Measurements from ENCODE around the gene BCKDHA.
"Not testable (repeated sequence)": the region's sequence is repeated elsewhere in the genome, so short reads cannot be mapped to it uniquely, and the experiment has no call there.

BCKDHA gene

GRCh38 chr19:41364524-41365391, 32.9 kb upstream of the BCKDHA start:
- no peak for FAIRE-seq
- DNase-seq (ENCODE audit: insufficient read length, low spot score): no peak

DNA sequence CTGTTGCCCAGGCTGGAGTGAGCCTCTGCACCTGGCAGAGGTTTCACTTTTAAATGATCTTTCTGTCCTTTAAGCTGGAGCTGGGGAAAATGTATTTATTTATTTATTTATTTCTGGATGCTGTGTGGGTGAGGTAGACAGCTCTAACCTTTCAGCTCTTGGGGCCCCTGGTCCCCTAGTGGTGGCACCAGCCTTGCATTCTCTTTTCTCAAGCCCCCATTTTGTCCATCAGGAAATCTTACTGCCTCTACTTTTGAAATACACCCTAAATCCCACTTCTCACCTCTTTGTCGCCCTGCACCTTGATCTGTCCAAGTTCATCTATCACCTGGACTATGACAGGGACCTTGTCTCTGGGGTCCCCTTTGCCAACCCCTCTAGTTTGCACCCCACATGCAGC, 31.5 kb upstream of the BCKDHA start:
- FAIRE-seq: no peak
- DNase-seq (ENCODE audit: insufficient read length, low spot score): peak; percentile 12

DNA sequence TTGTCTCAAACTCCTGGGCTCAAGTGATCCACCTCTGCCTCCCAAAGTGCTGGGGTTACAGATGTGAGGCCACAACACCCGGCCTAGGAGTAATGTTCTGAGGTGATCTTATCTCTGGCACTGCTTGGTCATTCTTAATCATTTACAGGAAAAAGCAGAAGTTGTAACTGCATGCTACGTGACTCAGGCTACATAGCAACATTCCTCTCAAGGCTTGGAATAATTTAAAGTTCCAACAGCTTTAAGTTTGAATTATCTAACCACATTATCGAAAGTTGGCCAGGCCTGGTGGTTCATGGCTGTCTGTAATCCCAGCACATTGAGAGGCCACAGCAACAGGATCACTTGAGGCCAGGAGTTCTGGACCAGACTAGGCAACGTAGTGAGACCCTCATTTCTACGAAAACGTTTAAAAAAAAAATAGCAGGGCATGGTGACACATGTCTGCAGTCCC, 29.7 kb upstream of the BCKDHA start:
- DNase-seq (ENCODE audit: insufficient read length, low spot score) (peak; percentile 47), FAIRE-seq (no peak)

DNA sequence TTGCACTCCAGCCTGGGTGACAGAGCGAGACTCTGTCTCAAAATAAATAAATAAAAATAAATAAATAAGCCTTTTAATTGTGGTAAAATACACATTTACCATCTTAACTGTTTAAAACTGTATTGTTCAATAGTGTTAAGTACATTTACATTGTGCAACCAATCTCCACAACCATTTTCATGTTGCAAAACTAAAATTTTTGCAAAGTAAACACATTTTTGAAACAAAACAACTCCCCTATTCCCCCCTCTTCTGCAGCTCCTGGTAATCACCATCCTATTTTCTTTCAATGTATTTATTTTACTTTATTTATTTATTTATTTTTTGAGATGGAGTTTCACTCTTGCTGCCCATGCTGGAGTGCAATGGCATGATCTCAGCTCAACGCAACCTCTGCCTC, 27.8 kb upstream of the BCKDHA start:
- no peak for FAIRE-seq

GRCh38 chr19:41371119-41371518, 26.5 kb upstream of the BCKDHA start:
- not testable (repeated sequence) for DNase-seq (ENCODE audit: insufficient read length, low spot score); FAIRE-seq

More for the DNA sequence above, 27.8 kb upstream of the BCKDHA start:
- DNase-seq (ENCODE audit: insufficient read length, low spot score): no peak

- DNase-seq (ENCODE audit: insufficient read length, low spot score): no peak
- no peak for FAIRE-seq
Measured at GRCh38 chr19:41371541-41371940, 26.1 kb upstream of the BCKDHA start.

GRCh38 chr19:41372501-41372900, 25.1 kb upstream of the BCKDHA start:
- FAIRE-seq (no peak), DNase-seq (ENCODE audit: insufficient read length, low spot score) (no peak)

DNA sequence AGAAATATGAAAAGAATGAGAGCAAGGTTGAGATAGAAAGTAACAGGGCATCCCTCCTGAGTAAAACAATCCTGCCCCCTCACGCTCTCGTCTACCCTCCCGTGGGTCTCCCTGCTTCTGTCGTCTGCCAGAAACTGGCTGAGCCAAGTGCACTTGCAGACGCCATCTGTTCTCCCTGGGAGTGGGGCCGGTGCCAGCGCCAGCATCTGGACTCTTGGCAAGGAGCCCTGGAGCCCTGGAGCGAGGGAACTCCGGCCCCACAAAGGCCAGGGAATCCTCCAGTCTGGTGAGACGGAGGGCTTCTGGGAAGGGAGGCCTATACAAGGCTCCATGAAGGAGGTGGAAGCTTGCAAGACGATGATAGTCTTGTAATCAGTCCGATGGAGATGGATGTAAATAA, 23.6 kb upstream of the BCKDHA start:
- FAIRE-seq (no peak), DNase-seq (ENCODE audit: insufficient read length, low spot score) (peak; percentile 31)

- DNase-seq (ENCODE audit: insufficient read length, low spot score): peak; percentile 35
- FAIRE-seq: peak; percentile 31
Measured at GRCh38 chr19:41376241-41376997, 21.2 kb upstream of the BCKDHA start, which contains the start of gene TMEM91. Gene TMEM91, plus strand, starts transcription at chr19:41376533. Its CDS starts 1,777 bp downstream, at chr19:41378310.

DNA sequence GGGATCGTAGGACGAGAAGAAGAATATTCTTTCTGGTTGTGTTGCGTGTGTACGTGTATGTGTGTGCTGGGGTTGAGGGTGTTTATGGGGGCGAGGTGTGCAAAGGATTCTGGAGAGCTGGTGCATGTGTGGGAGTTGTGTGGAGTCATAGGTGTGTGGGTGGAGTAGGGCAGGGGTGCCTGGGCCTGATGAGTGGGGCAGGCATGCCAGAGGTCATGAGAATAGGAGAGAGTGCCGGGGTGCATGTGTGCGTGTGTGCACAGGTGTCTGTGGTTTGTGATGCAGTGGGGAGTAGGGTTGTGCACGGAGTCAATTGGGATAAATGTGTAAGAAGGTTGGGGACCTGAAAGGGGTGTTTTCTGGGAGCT, 20.6 kb upstream of the BCKDHA start:
- FAIRE-seq (peak; percentile 70), DNase-seq (ENCODE audit: insufficient read length, low spot score) (no peak)

DNA sequence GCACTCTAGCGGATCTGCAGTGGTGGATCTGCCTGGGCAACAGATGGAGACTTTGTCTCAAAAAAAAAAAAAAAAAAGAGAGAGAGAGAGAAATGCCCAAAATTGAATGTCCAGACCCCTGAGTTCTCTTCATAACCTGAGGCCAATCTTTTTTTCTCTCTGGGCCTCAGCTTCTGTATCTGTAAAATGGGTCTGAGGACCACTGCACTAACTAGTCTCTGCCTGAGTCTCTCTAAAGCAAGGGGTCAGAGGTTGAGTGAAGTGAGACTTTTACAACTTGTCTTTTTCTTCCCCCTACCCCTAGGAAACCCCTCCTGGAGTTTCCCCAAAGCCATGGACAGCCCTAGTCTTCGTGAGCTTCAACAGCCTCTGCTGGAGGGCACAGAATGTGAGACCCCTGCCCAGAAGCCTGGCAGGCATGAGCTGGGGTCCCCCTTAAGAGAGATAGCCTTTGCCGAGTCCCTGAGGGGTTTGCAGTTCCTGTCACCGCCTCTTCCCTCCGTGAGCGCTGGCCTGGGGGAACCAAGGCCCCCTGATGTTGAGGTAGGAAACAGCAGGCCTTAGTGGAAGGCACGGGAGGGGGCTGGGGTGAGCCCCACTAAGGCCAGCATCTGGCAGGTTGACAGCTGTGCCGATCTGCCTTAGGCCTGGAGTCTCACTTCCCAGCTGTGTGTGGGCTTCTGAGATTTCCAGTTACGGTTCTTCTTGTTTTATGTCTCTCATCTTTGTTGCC, 19.5 kb upstream of the BCKDHA start:
- DNase-seq (ENCODE audit: insufficient read length, low spot score) (no peak), FAIRE-seq (no peak)

DNA sequence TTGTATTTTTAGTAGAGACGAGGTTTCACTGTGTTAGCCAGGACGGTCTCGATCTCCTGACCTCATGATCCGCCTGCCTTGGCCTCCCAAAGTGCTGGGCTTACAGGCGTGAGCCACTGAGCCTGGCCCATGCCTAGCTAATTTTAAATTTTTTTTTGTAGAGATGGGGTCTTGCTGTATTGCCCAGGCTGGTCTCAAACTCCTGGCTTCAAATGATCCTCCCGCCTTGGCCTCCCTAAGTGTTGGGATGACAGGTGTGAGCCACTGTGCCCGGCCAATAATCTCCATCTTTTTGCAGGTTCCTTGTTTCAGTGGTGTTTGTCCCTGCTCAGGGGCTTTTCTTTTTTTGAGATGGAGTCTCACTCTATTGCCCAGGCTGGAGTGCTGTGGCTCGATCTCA, 16.1 kb upstream of the BCKDHA start:
- DNase-seq (ENCODE audit: insufficient read length, low spot score); FAIRE-seq: not testable (repeated sequence)

- FAIRE-seq (no peak), DNase-seq (ENCODE audit: insufficient read length, low spot score) (no peak)
Measured at GRCh38 chr19:41384351-41384750, 13.3 kb upstream of the BCKDHA start.

- DNase-seq (ENCODE audit: insufficient read length, low spot score): no peak
Measured at GRCh38 chr19:41386442-41386841, 11.2 kb upstream of the BCKDHA start.

GRCh38 chr19:41391618-41392017, 6.0 kb upstream of the BCKDHA start:
- DNase-seq (ENCODE audit: insufficient read length, low spot score) (no peak), FAIRE-seq (no peak)

More at GRCh38 chr19:41386442-41386841, 11.2 kb upstream of the BCKDHA start:
- no peak for FAIRE-seq

DNA sequence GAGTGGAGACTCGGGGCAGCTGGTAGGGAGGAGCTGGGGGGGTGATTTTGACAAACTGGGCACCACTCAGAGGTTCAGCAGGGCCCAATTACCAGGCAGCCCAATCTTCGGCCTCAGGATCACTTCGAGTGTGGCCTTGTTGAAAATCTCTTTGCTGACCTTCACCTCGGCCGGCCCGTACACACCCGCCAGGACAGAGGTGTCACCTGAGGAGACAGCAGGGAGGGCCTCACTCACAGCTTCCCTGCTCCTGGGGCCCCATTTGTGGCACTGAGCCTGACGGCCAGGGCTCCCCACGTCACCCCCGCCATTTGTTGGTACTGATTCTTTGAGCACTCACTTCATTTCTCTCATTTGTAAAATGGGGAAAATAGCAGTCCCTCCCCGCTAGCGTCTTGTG, 4.8 kb upstream of the BCKDHA start:
- DNase-seq (ENCODE audit: insufficient read length, low spot score) (no peak), FAIRE-seq (no peak)

- FAIRE-seq (no peak), DNase-seq (ENCODE audit: insufficient read length, low spot score) (no peak)
Measured at GRCh38 chr19:41395355-41395754, 2.3 kb upstream of the BCKDHA start.

- no peak for DNase-seq (ENCODE audit: insufficient read length, low spot score)
- FAIRE-seq: no peak
Measured at GRCh38 chr19:41398050-41398418, 416 bp downstream of the BCKDHA start.

GRCh38 chr19:41398598-41398997, 980 bp downstream of the BCKDHA start:
- FAIRE-seq (no peak), DNase-seq (ENCODE audit: insufficient read length, low spot score) (no peak)

GRCh38 chr19:41399091-41399490, 1.5 kb downstream of the BCKDHA start:
- no peak for DNase-seq (ENCODE audit: insufficient read length, low spot score)
- no peak for FAIRE-seq

DNA sequence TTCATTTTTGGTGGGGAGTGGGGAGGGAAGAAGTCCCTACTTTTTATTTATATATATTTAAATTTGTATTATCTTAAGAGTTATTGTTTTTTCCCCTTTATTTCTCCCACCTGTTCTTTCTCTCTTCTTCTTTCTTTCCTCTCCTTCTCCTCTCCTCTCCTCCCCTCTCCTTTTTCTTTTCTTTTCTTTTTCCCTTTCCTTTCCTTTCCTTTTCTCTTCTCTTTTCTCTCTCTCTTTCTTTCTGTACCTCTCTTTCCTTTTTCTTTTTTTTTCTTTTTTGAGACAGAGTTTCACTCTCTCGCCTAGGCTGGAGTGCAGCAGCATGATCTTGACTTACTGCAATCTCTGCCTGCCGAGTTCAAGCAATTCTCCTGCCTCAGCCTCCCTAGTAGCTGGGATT, 1.9 kb downstream of the BCKDHA start:
- FAIRE-seq: no peak

More for the DNA sequence above, 1.9 kb downstream of the BCKDHA start:
- DNase-seq (ENCODE audit: insufficient read length, low spot score): no peak
